GM21447 (cell line): ENCODE data around the gene HPSE2.
"Not testable (repeated sequence)": the region's sequence is repeated elsewhere in the genome, so short reads cannot be mapped to it uniquely, and the experiment has no call there.

Experiments
- ATAC-seq: cut with Tn5 transposase; IDR thresholded peaks from one replicate; pipeline ENCODE4 v1.9.1; 2021; ENCODE audit not compliant: unreplicated experiment

The HPSE2 gene

DNA sequence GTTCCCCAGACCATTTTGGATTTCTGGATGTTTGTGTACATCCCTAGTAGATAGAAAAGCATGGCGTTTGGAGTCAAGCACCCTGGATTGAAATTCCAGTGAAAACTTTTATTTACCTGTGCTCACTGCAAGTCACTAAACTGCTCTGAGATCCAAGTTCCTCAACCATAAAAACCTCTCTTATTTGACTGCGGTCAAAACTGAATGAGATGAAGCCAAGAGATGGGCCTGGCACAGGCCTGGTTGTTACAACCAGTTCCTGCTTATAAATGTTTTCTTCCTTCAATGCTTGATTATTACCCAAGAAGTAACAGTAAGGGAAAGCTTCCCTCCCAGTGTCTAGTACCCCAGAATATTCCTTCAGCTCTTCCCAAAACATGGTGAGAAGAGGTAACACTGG lies 718.0 kb downstream of the HPSE2 start:
- ATAC-seq: no peak

DNA sequence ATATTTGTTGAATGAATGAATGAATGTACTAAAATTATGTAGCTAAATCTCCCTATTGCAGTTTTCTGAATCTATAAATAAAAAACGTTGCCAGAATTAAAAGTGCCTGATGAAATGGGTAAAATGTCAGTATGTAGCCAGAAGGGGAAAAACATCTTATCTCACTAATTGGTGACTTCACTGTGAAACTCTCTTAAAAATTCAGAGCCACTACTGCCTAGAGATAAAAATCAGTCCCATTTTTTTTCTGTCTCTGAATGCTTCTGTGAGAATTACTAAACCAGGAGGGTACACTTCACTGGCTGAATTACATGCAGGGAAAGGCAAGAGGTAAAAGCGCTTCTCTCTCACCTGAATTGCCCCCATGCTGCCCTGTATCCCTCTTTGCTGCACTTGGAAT lies 719.3 kb downstream of the HPSE2 start:
- no peak for ATAC-seq

DNA sequence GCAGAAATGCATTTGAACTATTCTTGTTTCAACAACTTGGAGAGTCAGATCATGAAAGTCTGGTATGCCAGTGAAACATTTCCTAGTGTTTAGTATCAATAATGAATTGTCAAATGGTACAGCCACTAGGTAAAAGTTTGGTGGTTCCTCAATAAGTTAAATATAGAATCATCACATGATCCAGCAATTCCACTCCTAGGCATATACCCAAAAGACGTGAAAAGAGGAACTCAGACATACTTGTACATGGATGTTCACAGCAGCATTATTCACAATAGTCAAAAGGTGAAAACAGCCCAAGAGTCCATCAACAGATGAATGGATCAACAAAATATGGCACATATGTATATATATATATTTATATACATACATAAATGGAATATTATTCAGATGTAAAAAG lies 721.9 kb downstream of the HPSE2 start:
- ATAC-seq: no peak

DNA sequence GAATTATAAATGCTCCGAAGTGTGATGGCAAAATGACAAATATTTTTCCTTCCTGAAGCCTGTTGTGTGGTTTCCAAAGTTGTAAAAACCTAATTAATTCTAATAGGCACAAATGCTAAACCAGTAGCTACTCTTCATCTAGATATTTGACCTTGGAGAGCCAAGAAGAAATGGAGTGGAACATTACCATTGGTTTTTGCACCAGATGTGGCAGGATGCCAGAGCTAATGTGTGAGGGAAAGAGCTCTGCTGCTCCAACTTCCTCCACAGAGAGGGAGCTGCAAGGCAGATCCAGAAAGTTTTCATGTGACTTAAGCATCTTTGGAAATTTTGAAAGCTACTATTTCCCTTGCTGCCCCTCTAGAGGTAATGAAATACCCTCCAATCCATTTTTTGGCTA lies 723.8 kb downstream of the HPSE2 start:
- no peak for ATAC-seq

DNA sequence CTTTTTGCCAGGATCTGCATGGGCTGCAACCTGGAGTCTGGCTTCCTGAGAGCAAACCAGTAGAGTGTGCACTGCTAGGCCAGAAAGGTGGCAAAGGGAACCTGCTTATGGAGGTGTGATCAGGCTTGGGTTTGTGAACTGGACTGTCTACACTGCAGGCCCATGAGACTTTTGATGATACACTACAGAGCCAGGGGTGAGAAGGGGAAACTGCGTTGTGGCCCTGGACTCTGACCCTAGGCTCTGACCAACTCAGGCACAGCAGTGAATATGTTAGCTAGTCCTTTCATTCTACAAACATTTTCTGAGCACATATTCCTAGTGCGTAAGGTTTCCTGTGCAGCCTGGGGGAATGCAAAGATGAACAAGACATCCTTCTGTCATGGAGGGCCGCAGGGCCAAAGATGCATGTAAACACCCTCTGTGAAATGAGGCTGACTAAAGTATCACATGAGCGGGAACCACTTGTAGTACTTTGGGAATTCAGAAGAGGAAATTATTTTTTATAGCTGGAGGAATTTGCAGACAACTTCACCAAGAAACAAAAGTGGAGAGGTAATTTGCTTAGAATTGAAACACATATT lies 725.1 kb downstream of the HPSE2 start:
- no peak for ATAC-seq

DNA sequence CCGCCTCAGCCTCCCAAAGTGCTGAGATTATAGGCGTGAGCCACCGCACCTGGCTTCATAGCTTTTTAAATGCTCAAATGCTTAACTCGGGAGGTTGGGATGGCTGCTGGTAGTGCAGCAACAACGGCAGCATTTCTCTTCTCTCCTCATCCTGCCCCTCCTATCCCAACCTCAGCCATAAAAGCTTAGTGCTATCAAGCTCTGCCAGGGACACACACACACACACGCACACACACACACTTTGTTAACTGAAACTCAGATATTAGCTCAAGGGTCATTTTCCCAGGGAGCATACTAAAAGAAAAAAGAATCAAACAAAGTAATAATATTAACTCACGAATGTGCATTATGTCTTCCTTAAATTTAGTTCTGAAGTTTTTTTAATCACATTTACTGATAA lies 725.9 kb downstream of the HPSE2 start:
- no peak for ATAC-seq

DNA sequence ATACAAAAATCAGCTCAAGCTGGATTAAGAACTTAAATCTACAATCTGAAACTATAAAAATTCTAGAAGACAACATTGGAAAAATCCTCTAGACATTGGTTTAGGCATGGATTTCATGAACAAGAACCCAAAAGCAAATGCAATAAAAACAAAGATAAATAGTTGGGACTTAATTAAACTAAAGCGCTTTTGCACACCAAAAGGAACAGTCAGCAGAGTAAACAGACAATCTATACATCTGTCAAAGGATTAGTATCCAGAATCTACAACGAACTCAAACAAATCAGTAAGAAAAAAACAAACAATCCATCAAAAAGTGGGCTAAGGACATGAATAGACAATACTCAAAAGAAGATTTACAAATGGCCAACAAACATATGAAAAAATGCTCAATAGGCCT lies 733.1 kb downstream of the HPSE2 start:
- ATAC-seq: not testable (repeated sequence)

DNA sequence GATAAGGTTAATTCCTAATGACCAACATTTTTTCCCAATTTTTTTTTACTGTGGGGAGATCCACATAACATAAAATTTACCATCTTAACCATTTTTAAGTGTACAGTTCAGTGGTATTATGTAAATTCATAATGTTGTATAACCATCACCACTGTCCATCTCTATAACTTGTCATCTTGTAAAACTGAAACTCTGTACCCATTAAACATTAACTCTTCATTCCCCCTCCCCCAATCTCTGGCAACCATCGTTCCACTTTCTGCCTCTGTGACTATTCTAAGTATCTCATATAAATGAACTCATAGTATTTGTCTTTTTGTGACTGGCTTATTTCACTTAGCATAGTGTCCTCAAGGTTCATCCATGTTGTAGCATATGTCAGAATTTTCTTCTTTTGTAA lies 742.9 kb downstream of the HPSE2 start:
- no peak for ATAC-seq

DNA sequence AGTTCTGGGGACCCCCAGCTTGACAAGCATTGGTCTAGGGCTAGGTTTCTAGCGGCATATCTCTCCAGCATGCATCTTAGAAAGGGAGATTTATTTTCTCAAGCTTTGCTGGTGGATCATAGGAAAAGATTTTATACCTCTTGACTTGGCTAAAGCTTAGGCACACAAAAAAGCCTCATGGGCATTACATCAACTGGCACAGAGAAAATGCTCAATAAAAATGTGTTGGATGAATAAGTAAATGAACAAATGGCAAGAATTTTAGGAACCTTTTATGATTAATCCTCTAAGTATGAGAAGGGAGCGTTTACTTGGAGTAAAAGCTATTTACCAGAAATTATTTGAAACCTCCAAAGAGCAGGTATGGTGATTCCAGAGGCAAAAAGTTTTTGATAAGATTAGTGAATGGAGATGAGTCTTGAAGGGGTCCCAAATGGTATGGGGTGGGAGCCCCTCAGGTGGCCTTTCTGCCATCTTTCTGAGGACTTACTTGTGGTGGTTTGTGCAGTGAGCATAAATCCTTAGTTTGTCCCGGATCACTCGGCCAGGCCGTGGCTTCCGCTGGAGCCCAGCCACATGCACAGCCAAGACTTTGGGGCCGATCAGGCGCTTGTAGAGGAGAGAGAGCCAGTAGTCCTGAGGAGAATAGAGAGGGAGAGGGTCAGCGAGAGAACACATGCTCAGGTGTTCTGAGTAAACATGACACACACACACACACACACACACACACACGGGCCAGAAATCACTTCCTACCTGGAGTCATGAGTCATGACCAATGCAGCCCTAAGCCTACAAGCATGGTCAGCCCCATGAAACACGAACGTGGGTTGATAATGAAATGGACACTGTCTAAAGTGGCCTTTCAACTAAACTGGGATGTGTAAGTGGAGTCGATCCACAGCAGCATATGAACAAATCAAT lies 745.8 kb downstream of the HPSE2 start:
- ATAC-seq: no peak

DNA sequence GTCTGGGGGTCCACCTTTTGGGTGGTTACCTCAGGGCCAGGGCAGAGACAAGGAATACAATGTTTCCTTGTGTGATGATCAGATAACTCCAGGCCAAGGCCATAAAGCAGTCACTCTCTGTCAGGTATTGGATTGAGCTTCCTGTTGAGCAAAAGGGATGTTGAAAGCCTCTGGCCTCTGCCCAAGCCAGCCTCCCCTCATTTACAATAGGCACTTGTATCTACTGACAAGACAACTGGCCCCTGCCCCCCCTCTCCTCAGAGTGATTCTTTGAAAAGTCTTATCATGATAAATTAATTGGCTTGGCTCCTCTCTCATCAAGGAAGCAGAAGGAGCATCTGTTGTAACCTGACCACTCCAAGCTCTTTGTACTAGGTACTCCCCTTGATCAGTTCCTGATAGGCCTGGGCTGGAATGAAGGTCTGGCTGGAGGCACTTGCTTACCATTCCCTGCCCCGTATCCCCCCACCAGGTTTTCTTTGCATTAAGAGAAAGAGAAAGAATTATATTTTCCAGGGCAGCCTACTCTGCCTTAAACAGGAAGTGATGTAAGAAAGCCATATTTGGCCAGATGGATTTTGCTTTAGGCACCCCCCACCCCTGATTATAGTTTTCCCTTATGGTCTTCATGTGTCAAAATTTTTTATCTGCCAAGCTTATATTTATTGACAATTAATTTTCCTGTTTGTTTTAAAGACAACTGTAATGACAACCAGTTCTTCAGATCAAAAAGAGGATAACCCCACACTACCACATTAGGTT lies 746.8 kb downstream of the HPSE2 start:
- no peak for ATAC-seq

DNA sequence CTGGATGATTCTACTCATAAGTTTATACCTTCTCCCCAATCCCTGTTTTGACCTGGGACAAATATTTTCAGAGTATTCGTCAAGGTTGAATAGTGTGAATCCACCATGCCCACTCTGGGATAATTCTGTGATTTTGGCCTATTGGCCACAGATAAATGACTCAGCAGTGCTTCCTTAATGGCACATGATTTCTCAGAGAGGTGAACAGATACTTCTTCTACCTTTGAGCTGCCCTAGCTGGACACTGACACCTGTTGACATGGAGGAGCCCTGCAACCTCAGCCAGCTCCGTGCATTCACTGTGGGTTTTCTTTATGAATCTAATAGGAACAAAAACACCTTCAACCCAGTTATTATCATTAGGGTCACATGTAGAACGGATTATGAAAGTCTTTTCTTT lies 748.0 kb downstream of the HPSE2 start:
- ATAC-seq: no peak

DNA sequence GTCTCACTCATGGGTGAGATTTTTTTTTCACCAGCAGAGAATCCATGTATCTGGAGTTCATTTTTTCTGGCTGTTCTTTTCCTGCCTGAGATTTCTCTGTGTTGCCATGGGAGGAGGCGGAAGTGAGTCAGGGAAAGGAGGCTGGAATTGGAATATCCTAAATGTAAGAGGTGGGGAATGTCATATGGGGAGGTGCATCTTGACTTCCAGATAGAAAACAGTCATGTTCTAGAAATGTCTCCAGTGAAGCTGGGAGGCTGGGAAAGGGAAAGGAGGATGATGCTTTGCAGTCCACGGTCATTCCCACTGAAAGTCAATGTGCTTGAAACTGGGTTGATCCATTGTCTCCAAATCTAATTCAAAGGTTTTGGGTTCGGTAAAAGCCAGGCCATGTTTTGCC lies 749.2 kb downstream of the HPSE2 start:
- ATAC-seq: no peak

DNA sequence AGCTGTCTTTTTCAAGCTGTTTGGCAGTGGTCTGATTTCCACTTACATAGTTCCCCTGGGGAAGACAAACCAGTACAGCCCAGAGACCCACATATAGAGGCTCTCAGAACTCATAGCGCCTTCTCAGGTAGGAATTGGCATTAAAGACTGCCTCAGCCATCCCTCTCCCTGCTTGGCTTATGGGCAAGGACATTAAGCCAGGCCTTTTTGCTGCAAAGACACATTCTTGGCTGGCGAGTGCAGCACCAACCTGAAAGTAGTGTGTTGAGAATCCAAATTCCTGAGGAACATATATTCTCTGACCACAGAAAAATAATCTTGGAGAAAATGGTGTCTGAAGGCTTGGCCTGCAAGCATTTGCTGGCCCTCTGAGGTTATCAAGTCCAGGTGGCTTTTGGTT lies 749.7 kb downstream of the HPSE2 start:
- no peak for ATAC-seq

DNA sequence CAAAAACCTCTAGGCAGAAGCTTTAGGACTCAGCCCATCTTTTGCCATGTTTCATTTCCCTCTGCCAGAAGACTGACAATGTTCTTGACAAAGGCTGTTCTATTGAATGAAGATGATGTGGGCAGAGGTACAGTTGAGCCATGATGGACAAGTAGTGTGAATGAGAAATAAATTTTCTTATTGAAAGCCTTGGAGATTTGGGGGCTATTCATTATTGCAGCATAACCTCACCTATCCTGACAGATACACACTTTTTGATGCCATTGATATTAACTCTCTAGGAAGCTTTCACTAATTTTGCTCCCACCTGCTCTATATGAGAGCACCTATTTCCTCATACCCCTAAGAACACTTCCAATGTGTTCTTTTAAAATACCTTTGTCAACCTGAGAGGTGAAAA lies 752.0 kb downstream of the HPSE2 start:
- no peak for ATAC-seq

DNA sequence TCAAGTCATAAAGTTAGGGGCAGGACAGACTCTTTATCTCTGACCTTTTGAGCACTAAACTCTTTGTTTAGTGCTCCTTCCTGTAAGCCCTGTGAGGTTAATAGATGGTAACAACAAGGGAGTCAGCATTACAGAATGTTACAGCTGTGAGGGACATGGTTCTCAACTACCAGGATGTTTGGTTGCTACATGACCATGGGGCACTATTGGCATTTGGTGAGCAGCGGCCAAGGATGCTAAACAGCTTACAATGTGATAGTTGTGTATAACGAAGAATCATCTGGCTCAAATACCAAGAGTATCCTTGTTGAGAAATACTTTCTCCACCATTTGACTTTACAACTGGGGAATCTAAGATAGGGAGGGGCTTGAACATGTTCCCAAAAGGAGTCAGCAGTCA lies 753.6 kb downstream of the HPSE2 start:
- no peak for ATAC-seq

DNA sequence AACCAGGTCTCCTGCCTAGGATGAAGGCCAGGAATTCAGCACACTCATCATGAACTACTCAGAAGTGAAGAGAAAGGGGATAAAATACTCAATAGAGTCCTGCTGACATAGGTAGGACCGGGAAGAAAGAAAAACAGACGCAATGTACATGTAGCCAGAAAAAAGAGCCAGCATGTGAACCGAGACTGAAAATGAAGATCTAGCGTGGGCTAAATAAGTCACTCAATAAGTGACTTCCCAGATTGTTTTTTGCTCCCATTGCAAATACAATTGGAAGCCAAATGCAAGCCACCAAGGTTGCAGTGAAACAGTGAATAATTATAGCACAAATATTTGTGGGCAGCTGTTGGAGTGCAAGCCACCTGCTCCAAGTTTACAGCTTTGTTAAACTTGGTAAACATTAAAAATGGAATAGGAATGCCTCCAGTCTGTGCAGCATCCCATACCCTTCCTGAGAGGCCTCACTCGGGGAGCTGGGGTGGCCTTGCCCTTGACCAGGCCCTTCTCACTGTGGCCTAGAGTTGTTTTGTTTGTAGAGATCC lies 754.2 kb downstream of the HPSE2 start:
- ATAC-seq: no peak

DNA sequence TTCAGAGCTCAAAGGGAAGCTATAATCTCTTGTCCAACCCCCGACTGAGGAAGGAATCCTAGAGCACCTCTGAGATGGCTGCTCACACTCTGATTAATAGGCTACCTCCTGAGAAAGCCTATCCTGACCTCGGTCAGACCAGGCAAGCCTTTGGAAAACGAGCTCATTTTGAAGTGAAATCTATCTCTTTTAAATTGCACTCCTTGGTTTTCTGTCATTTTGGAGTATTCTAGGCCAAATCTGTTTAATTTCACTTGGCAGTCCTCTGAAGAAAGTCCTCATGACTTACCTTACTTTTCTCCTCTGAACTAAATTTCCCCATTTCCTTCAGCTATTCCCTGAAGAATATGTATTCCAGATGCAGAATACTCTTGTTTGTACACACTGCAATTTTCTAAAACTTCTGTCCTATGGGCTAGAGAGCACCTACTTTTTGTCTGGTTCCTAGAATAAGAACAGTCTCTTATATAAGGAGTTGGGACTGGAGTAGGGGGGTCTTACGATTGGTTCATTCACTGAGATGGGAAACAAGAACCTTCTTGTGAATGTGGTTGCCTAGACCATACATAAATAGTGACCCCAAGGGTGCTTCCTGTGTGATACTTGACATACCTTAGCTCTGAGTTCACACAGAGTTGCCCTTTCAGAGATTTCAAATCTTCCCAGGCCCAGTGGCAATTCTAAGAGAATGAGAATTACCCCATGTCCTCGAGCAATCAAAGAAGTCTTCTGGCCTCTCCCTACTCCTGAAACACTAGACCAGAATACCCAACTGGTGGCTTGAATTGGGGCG lies 757.0 kb downstream of the HPSE2 start:
- ATAC-seq: no peak

DNA sequence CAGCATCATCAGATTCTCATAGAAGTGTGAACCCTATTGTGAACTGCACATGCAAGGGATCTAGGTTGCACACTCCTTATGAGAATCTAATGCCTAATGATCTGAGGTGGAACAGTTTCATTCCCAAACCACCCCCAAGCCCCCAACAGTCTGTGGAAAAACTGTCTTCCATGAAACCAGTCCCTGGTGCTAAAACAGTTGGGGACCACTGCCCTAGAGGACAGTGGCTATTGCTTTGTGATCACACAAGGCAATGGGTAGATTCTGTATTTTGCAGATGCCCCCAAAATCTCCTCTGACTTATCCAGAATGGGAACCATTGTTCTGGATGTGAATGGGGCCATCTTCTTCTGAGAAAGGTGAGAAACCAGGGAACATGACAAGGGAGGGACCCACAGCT lies 757.8 kb downstream of the HPSE2 start:
- ATAC-seq: no peak

DNA sequence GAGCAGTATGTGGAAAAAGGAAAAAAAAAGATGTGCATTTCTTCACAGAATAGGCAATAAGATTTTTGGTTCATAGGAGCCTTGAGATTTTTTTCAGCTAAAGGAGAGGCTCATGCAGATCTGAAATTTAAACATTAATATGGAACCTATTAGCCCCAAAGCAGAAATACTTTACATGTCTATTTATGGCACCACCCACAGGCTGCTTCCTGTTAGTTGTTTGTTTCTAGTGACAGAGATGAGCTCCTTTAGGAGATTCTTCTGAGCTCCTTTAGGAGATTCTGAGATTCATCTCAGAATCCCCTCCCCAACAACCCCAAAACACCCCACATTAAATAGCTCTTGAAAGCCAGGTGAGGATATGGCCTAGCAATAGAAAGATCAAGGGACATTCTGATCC lies 761.0 kb downstream of the HPSE2 start:
- ATAC-seq: peak; percentile 69

DNA sequence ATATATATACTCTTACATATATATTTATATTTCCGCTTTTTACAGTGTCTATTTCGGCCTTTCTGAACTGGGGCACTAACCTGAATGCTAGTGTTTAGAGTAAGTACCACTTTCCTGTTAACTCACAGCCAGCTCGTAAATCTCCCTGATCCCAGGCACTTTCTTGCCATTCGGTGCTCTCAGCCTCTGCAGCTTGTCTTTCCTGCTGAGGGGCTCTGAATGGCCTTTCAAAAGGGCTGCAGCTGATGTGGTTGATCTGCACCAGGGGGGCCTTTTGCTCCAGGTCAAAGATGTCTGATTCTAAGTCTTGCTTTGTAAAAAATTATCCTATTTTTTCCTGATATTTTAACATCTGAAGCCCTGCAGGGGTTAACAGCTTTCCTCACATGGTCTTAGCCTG lies 763.5 kb downstream of the HPSE2 start:
- ATAC-seq: no peak

DNA sequence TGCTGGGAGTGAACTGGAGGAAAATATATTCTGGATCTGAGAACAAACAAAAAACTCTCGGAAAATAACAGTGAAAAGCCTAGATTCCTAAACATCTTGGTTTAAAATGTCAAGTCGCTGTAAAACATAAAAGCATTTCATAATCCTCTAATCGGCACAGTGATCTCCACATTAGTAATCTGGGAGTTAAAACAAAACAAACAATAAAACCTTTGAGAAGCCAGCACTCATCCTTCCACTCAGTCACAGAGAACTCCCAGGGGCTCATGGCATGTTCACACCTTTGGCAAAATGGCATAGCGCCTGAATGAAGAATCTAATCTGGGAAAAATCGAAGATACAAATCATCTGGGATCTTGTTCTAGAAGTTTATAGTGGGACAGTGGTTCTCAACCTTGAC lies 764.8 kb downstream of the HPSE2 start:
- no peak for ATAC-seq
